Pulmonary artery endothelial cell (primary cell): ENCODE measurements around the gene FYN. TPM values are rescaled to one million over a fixed set of nuclear protein-coding genes. Genes with fewer than 3 reads are reported as not detected.
"Not testable (repeated sequence)": the region's sequence is repeated elsewhere in the genome, so short reads cannot be mapped to it uniquely, and the experiment has no call there.

ENCODE experiments used
- DNase-seq: peaks from one replicate; pipeline ENCODE4 v3.0.0-alpha.2; 2011; ENCODE audit warnings: low read depth, low spot score
- total RNA-seq: library from RNA; depleted of rRNA; stranded (reverse); fragments of >200 nt; gene quantifications from 2 replicates; pipeline ENCODE4 v1.2.3, GENCODE V29; 2014

The FYN gene
- total RNA-seq, 1 donor from 2014 or later, result 140 TPM

DNA sequence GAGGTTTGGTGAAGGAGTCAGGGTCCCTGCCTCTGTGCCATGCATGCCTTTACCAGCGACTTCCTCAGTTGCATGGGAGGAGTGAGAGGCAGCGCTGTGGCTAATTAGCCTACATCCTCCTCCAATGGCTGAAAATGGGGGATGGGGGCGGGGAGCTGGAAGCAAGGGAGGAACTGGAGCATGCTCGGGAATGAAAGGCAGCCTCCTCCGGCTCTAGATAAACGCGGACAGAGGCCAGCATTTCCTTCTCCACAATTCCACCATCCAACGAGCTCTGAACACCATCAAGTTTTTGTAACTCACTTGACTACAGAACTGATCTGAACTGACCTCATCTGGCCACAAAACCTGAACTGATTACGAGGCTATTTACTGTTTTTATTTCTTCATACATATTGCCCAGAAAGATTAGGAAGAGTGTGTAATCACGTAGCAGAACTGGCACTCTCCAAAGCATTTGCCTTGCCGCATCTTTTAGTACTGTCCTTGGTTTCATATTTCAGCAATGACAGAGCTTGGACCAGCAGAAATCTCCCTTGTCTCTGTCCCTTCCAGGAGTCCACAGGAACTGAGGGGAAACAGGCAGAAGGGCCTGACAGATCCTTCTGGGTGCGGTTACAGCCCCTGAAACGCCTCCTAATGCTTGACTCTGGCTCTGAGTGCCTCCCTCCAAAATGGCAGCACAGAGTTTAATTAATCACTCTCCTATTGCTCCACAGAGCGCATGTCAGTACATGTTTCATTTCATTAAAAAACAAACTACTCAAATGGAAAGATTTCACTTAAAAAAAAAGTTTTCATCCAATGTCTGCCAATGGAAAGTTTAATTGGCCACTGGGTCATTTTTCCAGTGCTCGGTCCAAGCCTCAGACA is 209.3 kb downstream of the FYN start:
- no peak for DNase-seq

DNA sequence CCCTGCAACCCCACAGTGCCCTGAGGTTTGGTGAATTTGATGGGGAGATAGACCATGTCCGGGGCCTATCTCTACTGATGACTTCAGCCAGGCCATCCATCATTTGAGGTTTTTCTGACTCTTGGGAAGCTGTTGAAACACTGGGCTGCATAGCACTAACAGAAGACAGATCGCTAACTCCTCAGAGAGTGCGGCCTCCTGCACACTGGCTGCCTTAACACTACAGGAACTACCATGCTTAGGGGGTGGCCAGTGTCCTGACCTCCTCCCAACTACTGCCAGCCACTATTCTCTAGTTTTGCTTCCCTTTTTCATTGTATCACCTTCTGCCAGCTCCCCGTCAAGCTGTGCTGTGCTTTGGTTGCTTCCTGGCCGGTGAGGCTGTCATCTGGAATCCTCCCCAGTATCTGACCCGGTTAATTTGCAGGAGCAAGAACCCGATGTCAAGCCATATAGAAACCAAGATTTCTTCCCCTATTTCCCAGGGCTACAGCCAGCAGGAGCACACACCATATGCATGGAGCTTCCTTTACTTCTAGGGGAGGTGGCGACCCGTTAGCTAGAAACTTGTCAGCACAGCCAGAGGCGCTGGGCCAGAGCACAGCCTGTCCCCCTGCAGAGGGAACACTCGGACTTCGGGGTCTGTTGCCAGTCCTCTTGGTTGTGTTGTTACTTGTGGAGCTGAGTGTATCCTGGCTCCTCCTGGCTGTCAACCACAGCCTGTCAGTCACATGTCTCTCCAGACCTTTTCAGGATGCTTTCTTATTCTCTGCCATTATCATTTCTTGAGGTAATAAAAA is 210.3 kb downstream of the FYN start:
- no peak for DNase-seq

DNA sequence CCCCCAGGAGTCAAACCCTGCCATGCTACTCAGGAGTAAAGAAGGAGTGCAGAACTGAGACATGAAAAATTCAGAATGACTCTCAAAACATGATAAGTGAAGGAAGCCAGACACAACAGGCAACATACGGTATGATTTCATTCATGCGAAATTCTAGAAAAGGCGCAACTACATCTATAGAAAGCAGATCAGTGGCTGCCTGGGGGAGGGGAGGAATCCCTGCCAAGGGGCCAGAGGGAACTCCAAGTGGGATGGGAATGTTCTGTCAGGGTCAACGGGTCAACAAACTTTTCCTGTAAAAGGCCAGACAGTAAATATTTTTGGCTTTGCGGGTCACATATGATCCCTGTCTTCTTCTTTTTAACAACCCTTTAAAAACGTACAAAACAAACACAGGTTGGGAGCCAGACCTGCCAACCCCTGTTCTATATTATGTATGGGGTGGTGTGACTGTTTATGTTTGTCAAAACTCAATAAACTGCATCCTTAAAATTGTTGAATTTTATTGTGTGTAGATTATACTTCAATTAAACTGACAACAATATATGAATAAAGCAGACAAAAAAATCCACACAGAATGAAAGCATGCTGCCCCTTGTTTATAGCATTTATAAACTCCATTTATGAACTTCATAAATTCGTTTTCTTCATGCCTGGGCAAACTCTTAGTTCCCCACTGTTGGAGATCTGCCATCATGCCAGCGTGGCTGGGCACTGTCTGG is 211.0 kb downstream of the FYN start:
- DNase-seq, result no peak

DNA sequence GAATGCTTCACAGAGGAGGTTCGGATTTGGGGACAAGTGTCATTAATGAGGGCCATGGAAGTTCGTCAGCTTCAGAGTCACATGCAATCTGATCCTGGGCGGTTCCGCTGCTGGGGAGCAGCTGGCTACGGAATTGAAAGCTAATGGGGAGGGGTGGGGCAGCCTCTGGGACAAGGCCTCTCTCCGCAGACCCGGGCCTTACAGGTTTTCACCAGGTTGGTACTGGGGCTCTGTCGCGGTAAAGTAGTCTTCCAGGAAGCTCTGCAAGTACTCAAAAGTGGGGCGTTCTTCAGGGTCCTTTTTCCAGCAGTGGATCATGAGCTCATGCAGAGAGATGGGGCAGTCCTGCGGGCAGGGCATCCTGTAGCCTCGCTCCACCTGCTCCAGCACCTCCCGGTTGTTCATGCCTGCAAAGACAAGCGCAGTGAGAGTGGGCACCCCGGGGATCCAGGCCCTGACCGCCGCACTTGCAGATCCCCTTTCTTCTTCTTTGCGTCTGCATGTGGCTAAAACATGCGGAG is 211.7 kb downstream of the FYN start:
- no peak for DNase-seq

DNA sequence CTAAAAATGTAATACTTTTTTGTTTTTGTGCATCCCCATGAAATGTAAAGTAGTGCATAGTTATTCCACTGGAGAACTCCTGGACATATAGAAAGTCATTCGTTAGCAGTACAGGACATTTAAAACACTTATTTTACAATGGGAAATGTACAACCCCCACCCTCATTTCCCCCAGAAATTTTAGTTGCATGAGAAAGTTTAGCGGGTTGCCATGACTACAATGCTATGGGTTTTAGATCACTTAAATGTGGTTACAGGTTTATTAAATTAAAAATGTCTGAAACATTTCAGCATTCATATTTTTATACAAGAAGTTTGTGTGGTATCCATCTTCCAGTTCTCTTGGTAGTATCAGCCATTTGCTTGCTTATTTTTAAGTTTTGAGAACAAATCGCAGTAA is 212.7 kb downstream of the FYN start:
- no peak for DNase-seq

DNA sequence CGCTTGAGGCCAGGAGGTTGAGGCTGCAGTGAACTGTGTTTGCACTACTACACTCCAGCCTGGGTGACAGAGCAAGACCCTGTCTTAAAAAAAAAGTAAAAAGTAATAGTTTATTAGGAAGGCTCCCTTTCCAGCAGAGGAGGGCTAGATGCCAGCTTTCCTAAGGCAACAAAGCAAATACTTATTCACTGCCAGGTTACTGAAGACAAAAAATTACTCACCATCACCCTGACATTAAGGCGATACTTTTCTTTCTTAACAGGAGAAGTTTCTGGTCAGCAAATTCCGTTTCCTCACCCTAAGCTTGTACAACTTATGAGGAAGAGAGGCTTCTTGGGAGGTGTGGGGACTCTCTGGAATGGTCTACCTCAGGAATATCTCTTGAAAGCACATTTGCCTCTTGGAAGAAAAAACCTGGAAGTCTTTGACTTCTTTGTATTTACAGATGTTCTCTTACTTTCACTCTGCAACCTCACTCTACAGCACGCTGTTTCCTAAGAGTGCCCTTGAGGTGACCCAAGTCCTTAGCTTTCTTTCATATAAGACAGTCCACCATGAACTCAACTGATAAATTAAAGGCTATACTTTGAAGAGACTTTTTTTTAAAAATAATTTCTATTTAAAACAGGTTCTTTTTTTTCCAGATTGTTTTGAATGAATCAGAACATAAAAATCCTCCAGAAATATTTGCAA is 214.6 kb downstream of the FYN start:
- DNase-seq, result peak; percentile 33

DNA sequence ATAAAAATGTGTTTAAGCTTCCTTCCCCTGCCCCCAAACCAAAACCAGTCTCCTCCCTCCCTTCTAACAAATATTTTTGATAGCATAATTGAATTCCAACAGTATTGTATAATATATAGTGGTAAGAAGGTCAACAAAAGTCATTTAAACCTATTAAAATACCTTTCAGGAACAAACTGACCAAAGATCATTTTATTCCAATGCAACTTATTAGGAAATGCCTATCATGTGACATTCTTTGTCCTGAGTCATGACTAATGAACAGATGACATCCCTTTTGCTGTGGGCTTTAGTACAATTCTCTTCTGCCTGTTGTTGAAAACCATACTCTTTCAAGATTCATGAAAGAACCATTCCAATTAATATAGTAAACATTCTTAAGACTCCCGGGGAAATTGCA is 216.1 kb downstream of the FYN start:
- peak; percentile 39 for DNase-seq

DNA sequence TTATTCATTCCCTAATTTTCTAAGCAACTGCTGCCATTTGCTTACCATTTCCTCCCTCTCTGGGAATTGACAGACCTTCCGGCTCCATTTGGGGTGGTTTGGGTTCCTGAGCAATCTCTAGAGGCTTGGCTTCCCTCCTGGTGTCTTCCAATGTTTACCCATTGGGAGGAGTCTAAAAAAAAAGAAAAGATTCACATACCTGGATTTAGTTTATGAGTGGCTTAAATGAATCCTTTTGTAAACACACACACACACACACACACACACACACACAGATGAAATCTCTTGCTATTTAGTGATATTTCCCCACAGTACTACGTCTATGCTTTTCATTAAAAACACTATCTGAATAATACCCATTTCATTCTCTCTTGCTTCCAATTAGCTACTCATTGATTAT is 219.3 kb downstream of the FYN start:
- DNase-seq, result no peak

DNA sequence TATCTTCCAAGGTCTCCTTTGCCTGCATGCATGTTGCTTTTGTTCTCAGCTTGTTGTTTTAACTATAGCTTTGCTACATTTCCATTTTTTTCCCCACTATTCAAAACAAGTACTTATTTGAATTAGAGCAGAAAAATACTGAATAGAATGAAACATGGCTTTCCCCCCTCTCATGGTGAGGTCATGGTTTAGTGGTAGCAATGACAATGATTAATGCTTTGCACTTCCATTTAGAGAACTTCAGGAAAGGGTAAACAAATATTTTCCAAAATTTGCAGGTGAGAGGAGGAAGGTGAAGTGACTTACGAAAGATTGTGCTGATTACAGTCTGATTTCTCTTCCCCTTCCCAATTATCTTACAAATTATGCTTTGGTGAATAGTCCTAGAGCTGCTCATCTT is 219.8 kb downstream of the FYN start:
- no peak for DNase-seq

DNA sequence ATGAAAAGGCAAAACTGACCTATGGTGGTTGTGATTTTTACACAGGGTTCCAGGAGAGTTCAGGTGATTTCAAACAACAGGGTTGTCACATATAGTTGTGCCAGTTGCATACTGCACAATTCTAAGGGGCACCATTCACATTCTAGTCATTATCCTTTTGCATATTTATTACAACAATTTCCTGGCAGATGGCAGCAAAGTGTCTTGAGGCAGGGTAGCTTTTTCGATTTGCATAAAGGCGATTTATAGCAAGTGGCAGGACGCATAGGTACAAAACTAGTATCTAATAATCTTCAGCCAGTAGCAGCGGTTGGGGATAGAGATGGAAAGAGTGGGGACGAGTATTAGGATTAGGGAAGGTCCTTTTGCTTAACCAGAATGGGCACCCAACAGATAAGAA is 221.1 kb downstream of the FYN start:
- DNase-seq, result no peak

DNA sequence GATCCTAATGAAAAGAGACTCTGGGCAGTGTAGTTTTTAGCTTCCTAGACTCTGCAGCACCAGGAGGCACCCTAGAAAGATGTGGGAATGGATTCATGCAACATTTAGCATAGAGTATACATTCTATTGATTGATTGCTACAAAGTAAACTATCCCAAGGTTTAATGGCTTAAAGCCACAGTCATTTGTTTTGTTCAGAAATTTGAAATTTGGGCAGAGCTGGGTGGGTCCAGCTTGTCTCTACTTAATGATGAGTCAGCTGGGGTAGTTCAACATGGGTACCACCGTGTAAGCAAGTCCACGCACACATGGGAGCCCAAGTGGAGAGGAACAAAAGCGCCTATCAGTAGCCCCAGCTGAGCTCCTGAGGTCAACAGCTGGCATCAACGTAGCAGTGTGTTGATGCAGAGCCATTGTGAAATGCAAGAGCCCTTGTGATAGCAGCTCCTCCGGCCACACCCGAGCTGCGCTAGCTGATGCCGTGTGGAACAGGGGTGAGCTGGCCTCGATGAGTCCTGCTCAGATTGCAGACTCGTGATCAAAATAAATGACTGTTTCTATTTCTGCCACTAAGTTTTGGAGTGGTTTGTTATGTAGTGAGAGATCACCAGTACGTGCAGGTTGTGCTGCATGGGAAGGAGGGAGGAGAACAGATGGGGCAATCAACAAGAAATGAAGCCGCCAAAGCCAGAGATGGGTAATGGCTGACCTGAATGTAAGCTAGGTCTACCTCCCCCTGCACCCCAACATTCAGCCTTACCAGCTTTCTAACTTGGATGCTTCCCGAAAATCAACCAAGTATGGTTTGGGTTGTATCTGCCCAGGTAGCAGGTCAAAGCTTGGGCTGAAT is 221.8 kb downstream of the FYN start:
- no peak for DNase-seq

DNA sequence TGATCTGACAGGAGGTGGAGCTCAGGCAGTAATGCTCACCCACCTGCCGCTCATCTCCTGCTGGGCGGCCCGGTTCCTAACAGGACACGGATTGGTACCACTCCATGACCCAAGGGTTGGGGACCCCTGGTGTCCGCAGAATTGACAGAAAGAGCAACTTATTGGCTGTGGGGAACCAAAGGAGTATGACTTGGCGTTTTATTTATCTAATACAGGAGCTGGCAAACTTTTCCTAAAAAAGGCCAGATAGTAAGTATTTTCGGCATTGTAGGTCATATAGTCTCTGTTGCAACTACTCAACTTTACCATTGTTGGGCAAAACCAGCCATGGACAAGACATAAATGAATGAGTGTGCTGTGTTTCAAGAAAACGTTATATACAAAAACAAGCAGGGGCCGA is 223.2 kb downstream of the FYN start:
- no peak for DNase-seq

DNA sequence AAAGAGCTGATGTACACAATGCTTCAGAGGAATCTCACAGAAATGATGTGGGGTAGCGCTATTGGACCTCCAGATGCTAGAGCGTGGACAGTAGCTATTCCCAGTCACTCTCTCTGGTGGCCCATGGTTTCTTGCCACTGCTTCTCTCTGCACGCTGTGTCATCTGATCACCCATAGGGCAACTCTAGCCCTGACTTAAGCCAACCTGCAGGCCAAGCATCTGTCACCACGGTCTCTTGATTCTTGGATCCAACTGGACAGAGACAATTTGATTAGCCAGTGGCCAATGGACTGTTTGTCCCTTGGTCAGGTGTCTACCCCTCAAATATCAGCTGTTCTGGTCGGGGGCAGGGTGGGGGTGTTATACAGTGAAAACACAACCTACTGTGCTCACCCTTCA is 225.2 kb downstream of the FYN start:
- no peak for DNase-seq

DNA sequence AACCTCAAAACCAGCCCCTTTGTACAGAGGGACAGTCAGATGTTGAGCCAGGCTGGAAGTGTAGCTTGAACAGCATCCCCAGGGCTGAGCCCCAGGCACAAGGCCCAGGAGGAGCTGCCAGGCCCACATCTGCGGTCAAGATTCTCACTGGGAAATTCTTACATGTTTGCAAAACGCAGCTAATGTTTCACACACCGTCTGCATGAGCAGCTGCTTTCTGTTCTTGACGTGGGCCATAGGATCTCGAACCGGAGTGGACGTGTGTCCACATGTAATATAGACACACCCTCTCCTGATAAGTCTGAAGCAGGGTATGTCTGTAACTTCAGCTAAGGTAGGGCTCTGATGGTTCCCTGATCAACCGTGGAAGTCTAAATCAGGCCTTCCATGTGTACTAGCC is 226.3 kb downstream of the FYN start:
- no peak for DNase-seq

DNA sequence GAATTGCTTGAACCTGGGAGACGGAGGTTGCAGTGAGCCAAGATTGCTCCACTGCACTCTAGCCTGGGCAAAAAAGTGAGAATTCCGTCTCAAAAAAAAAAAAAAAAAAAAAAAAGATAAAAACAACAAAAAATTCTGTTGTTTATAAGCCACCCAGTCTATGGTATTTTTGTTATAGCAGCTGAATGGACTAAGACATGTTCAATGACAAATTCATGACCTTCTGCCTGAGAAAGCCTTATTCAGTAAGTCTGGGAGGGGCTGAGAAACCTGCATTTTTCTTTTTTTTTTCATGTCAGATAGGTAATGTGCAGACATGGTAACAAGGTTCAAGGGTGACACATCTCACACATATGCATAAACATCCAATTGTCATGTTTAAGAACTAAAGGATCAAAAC is 227.2 kb downstream of the FYN start:
- no peak for DNase-seq

DNA sequence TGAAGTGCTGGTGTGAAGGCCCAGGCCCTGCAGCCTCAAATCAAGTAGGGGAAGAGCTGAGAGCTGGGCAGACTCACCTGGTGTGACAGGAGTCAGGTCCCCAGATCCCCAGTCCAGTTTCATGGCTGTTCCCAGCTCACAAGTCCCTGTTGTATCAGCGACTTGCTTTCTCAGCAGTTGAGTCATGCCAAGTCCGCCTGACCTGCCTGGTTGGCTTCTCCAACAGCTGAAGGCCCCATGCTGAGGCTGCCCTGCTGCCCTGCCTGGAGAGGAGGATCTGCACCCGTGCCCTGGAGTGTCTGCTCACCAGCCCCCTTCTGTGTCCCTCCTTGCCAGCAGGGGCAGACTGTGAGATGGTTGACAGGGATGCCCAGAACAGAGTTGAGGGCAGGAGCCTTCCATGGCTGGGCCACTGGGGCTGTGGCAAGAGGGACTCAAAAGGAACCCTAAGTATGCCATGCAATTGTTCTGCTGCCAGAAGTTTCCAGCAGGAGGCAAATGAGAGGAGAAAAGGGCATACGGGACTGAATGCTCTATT is 228.3 kb downstream of the FYN start:
- no peak for DNase-seq

DNA sequence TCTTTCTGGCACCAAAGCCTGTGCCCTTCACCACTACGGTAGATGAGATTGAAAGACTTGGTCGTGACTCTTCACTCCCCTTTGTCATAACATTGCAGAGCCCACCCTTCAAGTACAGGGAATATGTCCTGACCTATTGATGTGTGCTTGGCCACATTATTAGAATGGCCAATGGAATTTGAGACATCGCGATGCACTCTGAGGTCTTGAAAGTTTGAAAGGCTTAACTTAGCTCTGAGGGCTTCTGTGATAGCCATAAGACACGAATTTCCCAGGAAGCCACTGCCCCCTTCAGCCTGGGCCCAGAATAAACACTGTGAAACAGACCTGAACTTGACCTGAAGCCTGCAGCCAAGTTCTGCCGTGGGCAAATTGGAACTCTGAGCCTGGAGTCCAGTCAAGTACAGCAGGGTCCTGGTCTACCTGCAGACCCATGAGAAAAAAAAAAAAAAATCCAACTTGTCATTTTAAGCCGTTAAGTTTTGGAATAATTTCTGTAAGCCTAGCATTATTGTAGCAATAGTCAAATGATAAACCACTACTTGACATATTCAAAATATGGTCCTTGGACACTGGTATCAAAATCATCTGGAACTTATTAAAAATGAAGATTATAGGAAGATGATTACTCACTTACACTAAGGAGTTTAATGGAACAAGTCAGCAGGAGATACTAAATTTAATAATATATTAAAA is 230.6 kb downstream of the FYN start:
- DNase-seq, result no peak

DNA sequence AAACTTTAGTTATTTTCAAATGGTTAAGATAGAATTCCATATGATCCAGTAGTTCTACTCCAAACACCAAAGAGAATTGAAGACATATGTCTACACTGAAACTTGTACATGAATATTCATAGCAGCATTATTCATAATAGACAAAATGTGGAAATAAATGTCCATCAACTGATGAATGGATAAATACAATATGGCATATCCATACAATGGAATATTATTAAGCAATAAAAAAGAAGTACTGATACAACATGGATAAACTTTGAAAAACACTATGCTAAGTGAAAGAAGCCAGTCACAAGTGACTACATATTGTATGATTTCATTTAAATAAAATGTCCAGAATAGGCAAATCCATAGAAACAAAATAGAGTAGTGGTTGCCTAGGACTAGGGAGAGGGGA is 234.0 kb downstream of the FYN start:
- no peak for DNase-seq

DNA sequence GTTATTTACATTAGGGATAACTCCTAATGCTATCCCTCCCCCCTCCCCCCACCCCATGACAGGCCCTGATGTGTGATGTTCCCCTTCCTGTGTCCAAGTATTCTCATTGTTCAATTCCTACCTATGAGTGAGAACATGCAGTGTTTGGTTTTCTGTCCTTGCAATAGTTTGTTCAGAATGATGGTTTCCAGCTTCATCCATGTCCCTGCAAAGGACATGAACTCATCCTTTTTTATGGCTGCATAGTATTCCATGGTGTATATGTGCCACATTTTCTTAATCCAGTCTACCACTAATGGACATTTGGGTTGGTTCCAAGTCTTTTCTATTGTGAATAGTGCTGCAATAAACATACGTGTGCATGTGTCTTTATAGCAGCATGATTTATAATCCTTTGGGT is 238.3 kb downstream of the FYN start:
- not testable (repeated sequence) for DNase-seq
